HepG2 (cell line): Measurements from ENCODE around the gene HNRNPM. TPM values are rescaled to one million over a fixed set of nuclear protein-coding genes. Genes with fewer than 3 reads are reported as not detected.

Source experiments
- ATF5 ChIP-seq: sonication (generic); formaldehyde crosslinking; IDR thresholded peaks from 2 replicates; pipeline ENCODE4 v1.4.0; 2020; ENCODE audit warnings: mild to moderate bottlenecking, low read depth, missing genetic modification reagents
- ELF3 ChIP-seq: IDR thresholded peaks from 2 replicates; pipeline ENCODE4 v1.6.1; 2016; ENCODE audit warnings: missing genetic modification reagents, missing compliant biosample characterization
- HMGA1 ChIP-seq: sonication (generic); formaldehyde crosslinking; conservative IDR thresholded peaks from 2 replicates; pipeline ENCODE4 v1.4.0; 2020; ENCODE audit warnings: missing genetic modification reagents
- SMAD9 ChIP-seq: sonication (generic); formaldehyde crosslinking; IDR thresholded peaks from 2 replicates; pipeline ENCODE4 v1.5.1; 2020; ENCODE audit warnings: mild to moderate bottlenecking, missing genetic modification reagents
- SP4 ChIP-seq: sonication (generic); formaldehyde crosslinking; IDR thresholded peaks from 2 replicates; pipeline ENCODE4 v1.8.1; 2023; ENCODE audit warnings: mild to moderate bottlenecking, missing genetic modification reagents
- TOPORS ChIP-seq: sonication (generic); formaldehyde crosslinking; IDR thresholded peaks from 2 replicates; pipeline ENCODE4 v1.8.0; 2023; ENCODE audit warnings: mild to moderate bottlenecking, missing genetic modification reagents
- ZNF407 ChIP-seq: sonication (generic); formaldehyde crosslinking; IDR thresholded peaks from one replicate; pipeline ENCODE4 v1.5.1; 2020; ENCODE audit warnings: mild to moderate bottlenecking, missing genetic modification reagents; ENCODE audit errors: not compliant biosample characterization
- ZNF501 ChIP-seq: sonication (generic); formaldehyde crosslinking; IDR thresholded peaks from 2 replicates; pipeline ENCODE4 v1.5.1; 2020; ENCODE audit warnings: mild to moderate bottlenecking, moderate library complexity, missing genetic modification reagents
- ZNF614 ChIP-seq: IDR thresholded peaks from 2 replicates; pipeline ENCODE4 v1.6.1; 2018; ENCODE audit warnings: missing biosample characterization, missing genetic modification reagents, inconsistent platforms, borderline replicate concordance
- ZNF646 ChIP-seq: sonication (generic); formaldehyde crosslinking; IDR thresholded peaks from 2 replicates; pipeline ENCODE4 v1.9.0; 2021; ENCODE audit warnings: mild to moderate bottlenecking, missing genetic modification reagents
- polyA plus RNA-seq, 8 experiments: library from polyadenylated mRNA; depleted of rRNA in 3 of 8; stranded (reverse) in 7 of 8; unstranded in 1 of 8; fragments of >200 nt; fragmentation: Illumina TruSeq in 4 of 8; extraction: Trizol in 4 of 8; gene quantifications; 2 replicates each; pipeline versions ENCODE4 v1.2.1 to v1.2.3, GENCODE V29; 2011 to 2016; ENCODE audit warnings: low read depth in 4 of 8, missing spikeins in 1 of 8, mixed read lengths in 1 of 8; ENCODE audit not compliant: insufficient read depth in 1 of 8
- total RNA-seq, 5 experiments: library from RNA; depleted of rRNA; stranded (reverse); fragments of >200 nt; fragmentation: Illumina TruSeq; extraction: Trizol; gene quantifications; 2 replicates each; pipeline ENCODE4 v1.2.3, GENCODE V29; 2016; ENCODE audit warnings: low read depth in 1 of 5
- TF ChIP-seq, protein P1 (sequence below): conservative IDR thresholded peaks from 2 replicates; pipeline ENCODE4 v1.6.1; 2018; ENCODE audit warnings: missing genetic modification reagents

Gene HNRNPM
- total and polyA plus RNA-seq, 2 of the 13 experiments (the other 11 are each of a cell fraction or from before 2014, with no cell fraction given), result 56.7 to 102 TPM

- no peak for TF ChIP-seq ZNF646 (CRISPR knock-in tag)
- TF ChIP-seq SP4 (CRISPR knock-in tag), result peak; percentile 95
- no peak for TF ChIP-seq TOPORS (CRISPR knock-in tag)
- TF ChIP-seq ZNF407 (CRISPR knock-in tag), result no peak
- no peak for TF ChIP-seq HMGA1
- TF ChIP-seq, protein P1, sequence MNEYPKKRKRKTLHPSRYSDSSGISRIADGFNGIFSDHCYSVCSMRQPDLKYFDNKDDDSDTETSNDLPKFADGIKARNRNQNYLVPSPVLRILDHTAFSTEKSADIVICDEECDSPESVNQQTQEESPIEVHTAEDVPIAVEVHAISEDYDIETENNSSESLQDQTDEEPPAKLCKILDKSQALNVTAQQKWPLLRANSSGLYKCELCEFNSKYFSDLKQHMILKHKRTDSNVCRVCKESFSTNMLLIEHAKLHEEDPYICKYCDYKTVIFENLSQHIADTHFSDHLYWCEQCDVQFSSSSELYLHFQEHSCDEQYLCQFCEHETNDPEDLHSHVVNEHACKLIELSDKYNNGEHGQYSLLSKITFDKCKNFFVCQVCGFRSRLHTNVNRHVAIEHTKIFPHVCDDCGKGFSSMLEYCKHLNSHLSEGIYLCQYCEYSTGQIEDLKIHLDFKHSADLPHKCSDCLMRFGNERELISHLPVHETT (CRISPR knock-in tag), result peak; percentile 50; the same call in 1 of the 2 replicates
- TF ChIP-seq ZNF501 (CRISPR knock-in tag), result peak; percentile 79
- 0 out of 2 replicates have a peak, but pooled peaks have one; percentile 20 for TF ChIP-seq ELF3 (CRISPR knock-in tag)
- TF ChIP-seq ATF5 (CRISPR knock-in tag), result no peak
- no peak for TF ChIP-seq ZNF614 (CRISPR knock-in tag)
- TF ChIP-seq SMAD9 (CRISPR knock-in tag), result no peak
These were observed 69.1 kb downstream of the HNRNPM start, which contains the start of gene ZNF414 (continued) for GRCh38 chr19:8513687-8514504.
